ENCODE data around the gene PAFAH2.

PAFAH2 gene

GRCh38 chr1:25979210-25979609 is 18.7 kb downstream of the PAFAH2 start:
- Histone ChIP-seq H3K9me3 (replicated peaks; ENCODE audit: insufficient read depth, low read length) (no peaks in the 10 kb centered on the region), H3F3A (ENCODE audit: insufficient read depth, low read length) (no peaks in the 10 kb centered on the region), H3K9me2 (replicated peaks; ENCODE audit: insufficient read depth, low read length) (no peaks in the 10 kb centered on the region), H3K36me3 (replicated peaks; ENCODE audit: insufficient read depth, low read length) (no peaks in the 10 kb centered on the region), H3K27me3 (replicated peaks; ENCODE audit: insufficient read depth, low read length) (no peaks in the 10 kb centered on the region), H3K4me1 (ENCODE audit: low read length) (no peaks in the 10 kb centered on the region), H3K4me2 (ENCODE audit: low read depth, low read length) (no peak overlapping the region), H3K79me2 (ENCODE audit: low read length) (no peaks in the 10 kb centered on the region), H4K20me1 (ENCODE audit: insufficient read depth, low read length) (no peaks in the 10 kb centered on the region), H2AFZ (ENCODE audit: low read length) (no peak overlapping the region), H3K4me3 (ENCODE audit: low read length) (no peak overlapping the region), H3K9ac (ENCODE audit: low read length) (no peak overlapping the region), H3K27ac (ENCODE audit: low read length) (no peak overlapping the region)
- TF ChIP-seq CTCF (IDR thresholded peaks at IDR 0.05; ENCODE audit: low read length): no peak
- TF ChIP-seq EZH2phosphoT487 (IDR thresholded peaks at IDR 0.05; ENCODE audit: low read length): no peak
- no peak for TF ChIP-seq EZH2 (optimal IDR thresholded peaks at IDR 0.05; ENCODE audit: low read depth, low read length)
- DNase-seq: no peak

DNA sequence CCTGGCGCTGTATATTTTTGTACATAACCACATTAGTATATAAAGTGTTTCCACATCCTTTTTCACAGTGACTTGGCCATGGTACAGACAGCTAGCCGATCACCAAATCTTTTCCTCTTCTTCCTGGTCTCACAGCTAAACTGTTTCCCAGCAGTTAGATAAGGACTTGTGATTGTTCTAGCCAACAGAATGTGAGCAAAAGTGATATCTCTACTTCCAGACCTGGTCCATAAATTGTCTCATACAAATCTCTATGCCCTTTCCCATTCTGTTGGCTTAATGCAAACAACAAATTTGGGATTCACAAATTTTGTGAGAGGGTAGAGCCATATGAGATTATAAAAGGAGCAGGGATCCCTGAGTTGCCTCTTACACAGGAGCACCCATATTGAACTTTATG is 19.5 kb downstream of the PAFAH2 start:
- no peak for DNase-seq
- Histone ChIP-seq H3K36me3 (replicated peaks; ENCODE audit: insufficient read depth, low read length) (no peaks in the 10 kb centered on the region), H4K20me1 (ENCODE audit: insufficient read depth, low read length) (no peaks in the 10 kb centered on the region), H3K27me3 (replicated peaks; ENCODE audit: insufficient read depth, low read length) (no peaks in the 10 kb centered on the region), H3K4me2 (ENCODE audit: low read depth, low read length) (no peak overlapping the region), H3K9me3 (replicated peaks; ENCODE audit: insufficient read depth, low read length) (no peaks in the 10 kb centered on the region), H3F3A (ENCODE audit: insufficient read depth, low read length) (no peaks in the 10 kb centered on the region), H3K4me1 (ENCODE audit: low read length) (no peaks in the 10 kb centered on the region), H3K27ac (ENCODE audit: low read length) (no peak overlapping the region), H3K79me2 (ENCODE audit: low read length) (no peaks in the 10 kb centered on the region), H3K9me2 (replicated peaks; ENCODE audit: insufficient read depth, low read length) (no peaks in the 10 kb centered on the region), H2AFZ (ENCODE audit: low read length) (no peak overlapping the region), H3K9ac (ENCODE audit: low read length) (no peak overlapping the region), H3K4me3 (ENCODE audit: low read length) (no peak overlapping the region)
- TF ChIP-seq CTCF (IDR thresholded peaks at IDR 0.05; ENCODE audit: low read length): no peak
- no peak for TF ChIP-seq EZH2 (optimal IDR thresholded peaks at IDR 0.05; ENCODE audit: low read depth, low read length)
- no peak for TF ChIP-seq EZH2phosphoT487 (IDR thresholded peaks at IDR 0.05; ENCODE audit: low read length)

DNA sequence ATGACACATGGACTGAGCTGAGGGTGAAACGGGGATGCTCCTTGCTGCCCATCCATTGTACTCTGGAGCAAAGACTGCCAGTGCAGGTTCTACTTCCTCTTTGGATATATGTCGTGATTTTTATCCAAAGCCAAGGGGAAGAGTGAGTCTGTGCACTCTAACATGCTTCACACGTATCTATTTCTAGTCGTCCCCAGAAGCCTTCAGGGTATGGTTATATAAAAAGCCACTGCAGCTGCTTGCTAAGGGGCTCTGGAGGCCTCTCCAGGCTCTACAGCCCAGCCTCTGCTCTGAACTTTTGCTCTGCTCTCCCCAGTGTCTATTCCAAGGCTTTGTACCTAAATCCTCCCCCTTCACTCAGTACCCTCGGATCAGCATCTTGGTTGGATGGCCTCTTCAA is 20.1 kb downstream of the PAFAH2 start:
- no peaks in the 10 kb centered on the region for H3K9me2 ChIP-seq (replicated peaks; ENCODE audit: insufficient read depth, low read length)
- H3F3A ChIP-seq (ENCODE audit: insufficient read depth, low read length): no peaks in the 10 kb centered on the region
- H3K4me1 ChIP-seq (ENCODE audit: low read length): no peaks in the 10 kb centered on the region
- H3K9ac ChIP-seq (ENCODE audit: low read length): no peak overlapping the region
- no peak overlapping the region for H3K4me3 ChIP-seq (ENCODE audit: low read length)
- no peaks in the 10 kb centered on the region for H3K79me2 ChIP-seq (ENCODE audit: low read length)
- TF ChIP-seq EZH2phosphoT487 (IDR thresholded peaks at IDR 0.05; ENCODE audit: low read length) (no peak), EZH2 (optimal IDR thresholded peaks at IDR 0.05; ENCODE audit: low read depth, low read length) (no peak), CTCF (IDR thresholded peaks at IDR 0.05; ENCODE audit: low read length) (no peak)
- H3K27me3 ChIP-seq (replicated peaks; ENCODE audit: insufficient read depth, low read length): no peaks in the 10 kb centered on the region
- no peaks in the 10 kb centered on the region for H3K36me3 ChIP-seq (replicated peaks; ENCODE audit: insufficient read depth, low read length)
- H3K4me2 ChIP-seq (ENCODE audit: low read depth, low read length): no peak overlapping the region
- no peaks in the 10 kb centered on the region for H4K20me1 ChIP-seq (ENCODE audit: insufficient read depth, low read length)
- H3K27ac ChIP-seq (ENCODE audit: low read length): no peak overlapping the region
- no peak for DNase-seq
- H3K9me3 ChIP-seq (replicated peaks; ENCODE audit: insufficient read depth, low read length): no peaks in the 10 kb centered on the region
- no peak overlapping the region for H2AFZ ChIP-seq (ENCODE audit: low read length)
